GM21619 (cell line): Measurements from ENCODE around the gene ZNF587B.
A peak's percentile ranks its signal among the peaks of the same experiment; 100 is the strongest.
"Not testable (repeated sequence)": the region's sequence is repeated elsewhere in the genome, so short reads cannot be mapped to it uniquely, and the experiment has no call there.

Experiments
- ATAC-seq: cut with Tn5 transposase; IDR thresholded peaks from one replicate; pipeline ENCODE4 v1.9.1; 2021; ENCODE audit not compliant: unreplicated experiment

Gene ZNF587B

GRCh38 chr19:57869655-57870054 is 39.6 kb downstream of the ZNF587B start:
- ATAC-seq, result not testable (repeated sequence)

- ATAC-seq, result no peak
Observed at GRCh38 chr19:57870225-57870624, 40.1 kb downstream of the ZNF587B start.

- no peak for ATAC-seq
Observed at GRCh38 chr19:57872450-57872849, 42.4 kb downstream of the ZNF587B start.

- not testable (repeated sequence) for ATAC-seq
Observed at GRCh38 chr19:57873883-57874799, 44.0 kb downstream of the ZNF587B start.

- ATAC-seq, result no peak
Observed at GRCh38 chr19:57886046-57886445, 55.9 kb downstream of the ZNF587B start.

GRCh38 chr19:57887195-57887941 is 57.3 kb downstream of the ZNF587B start:
- no peak for ATAC-seq

- no peak for ATAC-seq
Observed at GRCh38 chr19:57888107-57888559, 58.0 kb downstream of the ZNF587B start.

GRCh38 chr19:57888560-57889231 is 58.6 kb downstream of the ZNF587B start, which contains the start of gene ZNF814:
ZNF814 (minus strand) TSS chr19:57889037; CDS start chr19:57888802, 235 bp downstream.
- ATAC-seq, result peak; percentile 62

- not testable (repeated sequence) for ATAC-seq
Observed at GRCh38 chr19:57890706-57891105, 60.6 kb downstream of the ZNF587B start.
